ENCODE measurements around the gene PITHD1. TPM values are rescaled to one million over a fixed set of nuclear protein-coding genes. Genes with fewer than 3 reads are reported as not detected.
A peak's percentile ranks its signal among the peaks of the same experiment; 100 is the strongest.

Gene PITHD1
- total RNA-seq, 2 experiments from 2014 or later: 110 to 111 TPM

DNA sequence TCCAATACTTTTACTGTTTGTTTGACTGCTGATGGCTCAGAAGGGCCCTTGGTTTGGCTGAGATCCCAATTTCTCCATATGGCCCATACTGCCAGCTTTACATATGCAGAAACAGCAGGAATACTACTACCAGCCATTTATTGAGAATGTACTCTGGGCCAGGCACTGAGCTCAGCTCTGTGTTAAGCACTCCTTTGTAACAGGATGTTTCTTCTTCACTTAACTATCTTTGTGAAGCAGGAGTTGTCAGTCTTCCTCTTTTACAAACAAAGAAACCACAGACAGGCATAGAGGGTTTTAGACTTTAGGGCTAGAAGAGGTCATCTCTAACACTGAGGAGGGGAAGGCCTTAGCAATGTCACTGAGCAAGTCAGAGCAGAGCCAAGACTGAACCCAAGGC is 38.7 kb downstream of the PITHD1 start:
- peaks cover 55% of the 10 kb centered on the region for H3K36me3 ChIP-seq (ENCODE audit: insufficient read depth, low read length)
- no peaks in the 10 kb centered on the region for H3K9me3 Mint-ChIP-seq
- H3K4me3 ChIP-seq (ENCODE audit: low read length): no peak overlapping the region
- no peak for ATAC-seq (ENCODE audit: poor library complexity)
- TF ChIP-seq CTCF (IDR thresholded peaks at IDR 0.05): no peak
- H3K4me3 Mint-ChIP-seq: no peak overlapping the region
- H3K27ac ChIP-seq (ENCODE audit: low read depth in 1 of 2, low read length in 2 of 2): no peak overlapping the region
- no peaks in the 10 kb centered on the region for H3K4me1 ChIP-seq (ENCODE audit: insufficient read depth, low read length)
- H3K27me3 Mint-ChIP-seq: no peaks in the 10 kb centered on the region
- intact Hi-C loops (cut with DNase I, micrococcal nuclease): no loop called here
- no peak for DNase-seq
- ChIA-PET POLR2A (no interaction called here), CTCF (no interaction called here)
- H3K27ac Mint-ChIP-seq: no peak overlapping the region
- H3K27me3 ChIP-seq (ENCODE audit: control insufficient read depth in 1 of 2, insufficient read depth in 2 of 2, low read length in 2 of 2): no peaks in the 10 kb centered on the region
- H3K4me1 Mint-ChIP-seq (ENCODE audit: low read depth): no peaks in the 10 kb centered on the region
- peaks cover 61% of the 10 kb centered on the region for H3K36me3 Mint-ChIP-seq (ENCODE audit: low read depth)
- no peaks in the 10 kb centered on the region for H3K9me3 ChIP-seq (ENCODE audit: control insufficient read depth in 1 of 2, insufficient read depth in 1 of 2, low read length in 2 of 2)

DNA sequence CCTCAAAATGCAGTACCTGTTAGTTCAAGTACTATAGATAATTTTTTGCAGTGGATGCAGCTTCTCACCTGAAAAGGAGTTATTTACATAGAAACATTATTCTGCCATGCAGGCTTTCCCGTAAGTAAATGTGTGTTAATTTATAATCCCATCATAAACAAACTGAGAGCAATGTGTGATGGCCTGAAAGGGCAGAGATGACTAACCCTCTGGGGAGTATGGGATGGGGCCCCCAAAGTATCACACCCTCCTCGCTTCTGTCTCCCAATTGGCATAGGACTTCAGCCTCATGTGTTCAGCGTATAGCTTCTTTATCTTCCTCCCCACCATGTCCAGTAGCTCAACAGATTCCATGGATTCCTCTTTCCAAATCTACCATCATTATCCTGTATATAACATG is 39.4 kb downstream of the PITHD1 start:
- intact Hi-C loops (cut with DNase I, micrococcal nuclease): no loop called here
- ATAC-seq (ENCODE audit: poor library complexity): no peak
- POLR2A ChIA-PET: no interaction called here
- Histone ChIP-seq H3K4me3 (ENCODE audit: low read length) (no peak overlapping the region), H3K27ac (ENCODE audit: low read depth in 1 of 2, low read length in 2 of 2) (no peak overlapping the region), H3K36me3 (ENCODE audit: insufficient read depth, low read length) (peaks cover 48% of the 10 kb centered on the region), H3K4me1 (ENCODE audit: insufficient read depth, low read length) (no peaks in the 10 kb centered on the region), H3K9me3 (ENCODE audit: control insufficient read depth in 1 of 2, insufficient read depth in 1 of 2, low read length in 2 of 2) (no peaks in the 10 kb centered on the region), H3K27me3 (ENCODE audit: control insufficient read depth in 1 of 2, insufficient read depth in 2 of 2, low read length in 2 of 2) (no peaks in the 10 kb centered on the region)
- H3K4me3 Mint-ChIP-seq: no peak overlapping the region
- CTCF ChIA-PET: no interaction called here
- no peak overlapping the region for H3K27ac Mint-ChIP-seq
- peaks cover 53% of the 10 kb centered on the region for H3K36me3 Mint-ChIP-seq (ENCODE audit: low read depth)
- no peaks in the 10 kb centered on the region for H3K9me3 Mint-ChIP-seq
- no peak for TF ChIP-seq CTCF (IDR thresholded peaks at IDR 0.05)
- no peaks in the 10 kb centered on the region for H3K27me3 Mint-ChIP-seq
- no peak for DNase-seq
- H3K4me1 Mint-ChIP-seq (ENCODE audit: low read depth): no peaks in the 10 kb centered on the region

- no peak for TF ChIP-seq CTCF (IDR thresholded peaks at IDR 0.05)
- Mint-ChIP-seq H3K4me3 (peak overlapping the region; percentile 85), H3K36me3 (ENCODE audit: low read depth) (peaks cover 19% of the 10 kb centered on the region), H3K4me1 (ENCODE audit: low read depth) (peaks cover 20% of the 10 kb centered on the region), H3K9me3 (no peaks in the 10 kb centered on the region), H3K27me3 (no peaks in the 10 kb centered on the region), H3K27ac (peak overlapping the region; percentile 96)
- peaks cover 1% of the 10 kb centered on the region for H3K36me3 ChIP-seq (ENCODE audit: insufficient read depth, low read length)
- H3K4me1 ChIP-seq (ENCODE audit: insufficient read depth, low read length): peaks cover 15% of the 10 kb centered on the region
- no peak for ATAC-seq (ENCODE audit: poor library complexity)
- H3K9me3 ChIP-seq (ENCODE audit: control insufficient read depth in 1 of 2, insufficient read depth in 1 of 2, low read length in 2 of 2): no peaks in the 10 kb centered on the region
- no peak for DNase-seq
- ChIA-PET POLR2A (interaction anchor here (1.5 to 2.1 kb wide), 3 partner anchors 14 to 32 kb away, joined by 3 to 32 read pairs (median 10); partner anchors contain the start of gene GALE), CTCF (interaction anchor here (1.3 to 5.5 kb wide), 2 partner anchors 13 to 23 kb away, joined by 3 to 44 read pairs; partner anchors contain the start of gene GALE)
- intact Hi-C loops (cut with DNase I, micrococcal nuclease): loop anchor here in 1 of 2 experiments (2.0 to 10.0 kb wide), 2 partner anchors 21 to 1511 kb away; partner anchors contain the start of gene TMEM50A
- no peak overlapping the region for H3K27ac ChIP-seq (ENCODE audit: low read depth in 1 of 2, low read length in 2 of 2)
- H3K4me3 ChIP-seq (ENCODE audit: low read length): no peak overlapping the region
- H3K27me3 ChIP-seq (ENCODE audit: control insufficient read depth in 1 of 2, insufficient read depth in 2 of 2, low read length in 2 of 2): no peaks in the 10 kb centered on the region
Measured at GRCh38 chr1:23823767-23824166, 45.5 kb downstream of the PITHD1 start.

Measured in CD4-positive, alpha-beta T cell (primary cell).